GM19023 (cell line): ENCODE data around the gene MUC16.

Experiments
- ATAC-seq: cut with Tn5 transposase; IDR thresholded peaks from one replicate; pipeline ENCODE4 v1.9.1; 2021; ENCODE audit warnings: mild to moderate bottlenecking, moderate library complexity; ENCODE audit not compliant: unreplicated experiment

Gene MUC16

DNA sequence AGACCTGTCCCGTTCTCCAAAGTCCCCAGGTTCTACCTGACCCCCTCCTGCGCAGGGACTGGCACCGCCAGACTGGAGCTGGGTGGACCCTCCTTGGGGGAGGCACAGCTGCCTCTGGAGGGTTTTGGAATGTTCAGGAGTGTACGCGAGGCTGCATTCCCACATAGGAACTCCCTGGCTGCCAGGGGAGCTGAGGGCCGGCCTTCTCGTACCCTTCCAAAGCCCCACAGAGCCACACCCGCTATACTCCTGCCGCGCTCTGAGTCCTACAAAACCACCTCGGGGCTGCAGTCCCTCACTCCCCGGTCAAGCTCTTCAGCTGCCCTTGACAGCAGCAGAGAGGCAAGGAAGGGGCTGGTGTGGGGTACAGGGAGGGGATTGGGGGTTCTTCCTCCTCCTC is 484 bp upstream of the MUC16 start:
- ATAC-seq: no peak

GRCh38 chr19:9009431-9009830 is 778 bp downstream of the MUC16 start:
- no peak for ATAC-seq

- no peak for ATAC-seq
Observed at GRCh38 chr19:9008667-9009066, 1.5 kb downstream of the MUC16 start.

- no peak for ATAC-seq
Observed at GRCh38 chr19:9000933-9001332, 9.3 kb downstream of the MUC16 start.

DNA sequence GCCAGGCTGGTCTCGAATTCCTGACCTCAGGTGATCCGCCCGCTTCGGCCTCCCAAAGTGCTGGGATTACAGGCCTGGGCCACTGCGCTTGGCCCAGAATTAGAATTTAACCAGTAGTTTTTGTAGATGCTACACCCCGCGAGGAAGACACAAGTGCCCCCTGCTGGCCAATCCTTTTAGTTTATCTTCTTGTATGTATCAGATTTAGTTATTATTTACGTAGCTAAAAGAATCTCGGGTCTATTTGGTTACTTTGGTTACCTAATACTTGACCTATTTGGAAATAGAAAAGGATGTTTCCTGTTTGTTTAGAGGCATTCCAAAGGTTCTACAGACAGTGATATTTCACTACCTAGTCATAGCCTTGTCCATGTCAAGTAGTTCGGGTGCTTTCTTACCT is 22.0 kb downstream of the MUC16 start:
- ATAC-seq: no peak

DNA sequence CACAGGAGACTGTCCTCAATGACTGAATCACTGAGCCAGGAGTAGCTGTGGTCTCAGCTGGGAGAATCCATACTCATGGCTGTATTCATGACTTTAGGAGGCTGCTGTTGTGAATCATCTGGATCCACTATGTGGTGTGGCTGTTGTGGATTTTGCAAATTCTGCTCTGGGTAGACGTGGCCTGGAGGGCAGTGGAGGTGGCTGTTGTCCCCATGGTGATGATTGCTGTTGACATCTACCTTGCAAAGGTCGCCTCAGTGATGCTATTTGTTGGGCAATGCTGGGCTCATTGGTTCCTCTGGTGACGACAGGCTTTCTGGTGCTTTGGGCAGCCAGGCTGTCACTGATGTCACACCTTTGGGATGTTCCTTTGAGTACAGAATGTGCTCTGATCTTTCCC is 23.9 kb downstream of the MUC16 start:
- ATAC-seq: no peak

- no peak for ATAC-seq
Observed at GRCh38 chr19:8973501-8974091, 36.6 kb downstream of the MUC16 start.

DNA sequence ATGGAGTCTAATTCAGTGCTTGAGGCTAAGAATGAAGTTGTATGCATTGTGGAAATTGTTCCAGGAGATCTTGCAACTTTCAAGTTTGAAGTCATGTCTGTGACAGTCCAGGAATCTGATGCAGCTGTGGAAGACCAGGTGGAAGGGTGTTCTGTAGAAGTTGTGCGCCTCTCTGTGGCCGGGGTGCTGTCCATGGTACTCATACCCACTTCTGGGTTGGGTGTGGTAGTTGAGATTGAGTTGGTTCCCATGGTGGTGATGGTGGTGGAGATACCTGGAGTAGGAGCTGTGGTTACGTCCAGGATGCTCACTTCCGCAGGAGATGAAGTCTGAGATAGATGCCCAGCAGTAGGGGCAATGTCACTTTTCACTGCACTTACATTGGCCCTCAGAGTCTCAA is 44.3 kb downstream of the MUC16 start:
- ATAC-seq: no peak
